OCI-LY7 (cell line): Measurements from ENCODE around the gene GYS1. TPM values are rescaled to one million over a fixed set of nuclear protein-coding genes. Genes with fewer than 3 reads are reported as not detected.
A peak's percentile ranks its signal among the peaks of the same experiment; 100 is the strongest.

Source experiments
- BruUV-seq: library from RNA; stranded (reverse); fragments of 400-500 nt; replicated peaks from 2 replicates; lab custom pipeline; 2021; lab: Mats Ljungman, UMichigan
- CTCF ChIA-PET: fragments of 300-600 bp; sonication (Branson Sonifier 250); formaldehyde crosslinking; loops from one replicate; lab custom pipeline; 2022; ENCODE audit warnings: antibody characterized with exemption; ENCODE audit not compliant: unreplicated experiment; lab: Charles Lee
- POLR2A ChIA-PET: fragments of 300-600 bp; sonication (Branson Sonifier 250); formaldehyde crosslinking; loops from one replicate; lab custom pipeline; 2022; ENCODE audit warnings: antibody characterized with exemption; lab: Charles Lee
- DNase-seq: peaks from one replicate; pipeline ENCODE4 v3.0.0-alpha.2; 2015; ENCODE audit warnings: low spot score
- H2AFZ ChIP-seq: fragments of 200-600 bp; sonication (generic), shearing (Covaris generic); 2 replicates; pipeline ENCODE4 v1.6.1; 2014; ENCODE audit warnings: mild to moderate bottlenecking, antibody characterized with exemption, low read length, moderate library complexity
- H3K27ac ChIP-seq: fragments of 200-600 bp; sonication (generic); 2 replicates; pipeline ENCODE4 v1.5.1; 2014; ENCODE audit warnings: mixed run types, low read depth, mild to moderate bottlenecking, moderate library complexity, low read length, inconsistent platforms; ENCODE audit not compliant: poor library complexity, severe bottlenecking
- H3K36me3 ChIP-seq: fragments of 200-600 bp; sonication (generic); 2 replicates; pipeline ENCODE4 v1.6.1; 2014; ENCODE audit warnings: mild to moderate bottlenecking, antibody characterized with exemption, low read length, moderate library complexity, mixed read lengths; ENCODE audit not compliant: insufficient read depth
- H3K4me1 ChIP-seq: fragments of 200-600 bp; sonication (generic); 2 replicates; pipeline ENCODE4 v1.5.1; 2014; ENCODE audit warnings: mild to moderate bottlenecking, low read length; ENCODE audit not compliant: insufficient read depth, poor library complexity, severe bottlenecking
- H3K4me2 ChIP-seq: fragments of 200-600 bp; sonication (generic); 2 replicates; pipeline ENCODE4 v1.6.1; 2014; ENCODE audit warnings: mild to moderate bottlenecking, low read length
- H3K4me3 ChIP-seq: fragments of 200-600 bp; sonication (generic); 2 replicates; pipeline ENCODE4 v1.5.1; 2014; ENCODE audit warnings: mild to moderate bottlenecking, low read depth, low read length; ENCODE audit not compliant: poor library complexity, severe bottlenecking
- H3K79me2 ChIP-seq: fragments of 200-600 bp; sonication (generic); 2 replicates; pipeline ENCODE4 v1.6.1; 2016; ENCODE audit warnings: low read depth, mild to moderate bottlenecking, low read length, moderate library complexity, mixed read lengths; ENCODE audit not compliant: insufficient read depth
- H3K9me2 ChIP-seq: fragments of 200-600 bp; sonication (generic); 2 replicates; pipeline ENCODE4 v1.6.1; 2016; ENCODE audit warnings: mild to moderate bottlenecking, low read length, mixed read lengths; ENCODE audit not compliant: insufficient read depth
- H3K9me3 ChIP-seq: fragments of 200-600 bp; sonication (generic); 2 replicates; pipeline ENCODE4 v1.6.1; 2014; ENCODE audit warnings: mild to moderate bottlenecking, mixed run types, low read length, mixed read lengths
- H4K20me1 ChIP-seq: fragments of 200-600 bp; sonication (generic); 2 replicates; pipeline ENCODE4 v1.6.1; 2014; ENCODE audit warnings: mild to moderate bottlenecking, antibody characterized with exemption, low read length, moderate library complexity, mixed read lengths; ENCODE audit not compliant: insufficient read depth
- CTCF ChIP-seq: fragments of 200-600 bp; sonication (generic); conservative IDR thresholded peaks from 2 replicates; pipeline ENCODE4 v1.5.1; 2014; ENCODE audit warnings: mild to moderate bottlenecking, antibody characterized with exemption, low read length, moderate library complexity, mixed read lengths
- EZH2phosphoT487 ChIP-seq: fragments of 200-600 bp; sonication (generic); IDR thresholded peaks from 2 replicates; pipeline ENCODE4 v1.6.1; 2018; ENCODE audit warnings: low read depth, borderline replicate concordance, mild to moderate bottlenecking, mixed run types, antibody characterized with exemption, low read length, moderate library complexity, mixed read lengths
- intact Hi-C: fragments of 100-400 bp; cut with micrococcal nuclease; formaldehyde crosslinking; loops from one replicate; pipeline ENCODE4 v1.10.0; 2022; ENCODE audit not compliant: unreplicated experiment
- total RNA-seq, 2 experiments: library from RNA; depleted of rRNA in 1 of 2; stranded (reverse); fragments of >200 nt in 1 of 2; shearing (Covaris generic) in 1 of 2; gene quantifications; 2 replicates each; pipeline ENCODE4 v1.2.3, GENCODE V29; 2014 to 2022

The GYS1 gene
- total RNA-seq, 2 experiments from 2014 or later = 20.0 to 29.9 TPM

GRCh38 chr19:48966541-48967345 lies 26.4 kb downstream of the GYS1 start:
- Histone ChIP-seq H3K4me2 (peak overlapping the region; percentile 99), H2AFZ (no peak overlapping the region), H3K4me1 (peaks cover 71% of the 10 kb centered on the region), H3K9me3 (no peaks in the 10 kb centered on the region), H3K4me3 (peak overlapping the region; percentile 73), H3K36me3 (peaks cover 44% of the 10 kb centered on the region), H3K27ac (peak overlapping the region; percentile 52), H3K9me2 (no peaks in the 10 kb centered on the region), H3K79me2 (peaks cover 17% of the 10 kb centered on the region; the same call in 1 of the 2 replicates), H4K20me1 (no peaks in the 10 kb centered on the region)
- intact Hi-C loops = no loop called here
- DNase-seq = no peak
- TF ChIP-seq EZH2phosphoT487 = no peak
- no peak for TF ChIP-seq CTCF
- no TSS peak for BruUV-seq
- POLR2A ChIA-PET = interaction anchor here (0.6 to 1.0 kb wide), 5 partner anchors 12 to 138 kb away, joined by 3 read pairs; partner anchors contain the start of gene BAX
- CTCF ChIA-PET = interaction anchor here (1.0 to 1.3 kb wide), 2 partner anchors 13 to 27 kb away, joined by 3 to 4 read pairs; partner anchors contain the start of genes GYS1 and RUVBL2

- DNase-seq = peak; percentile 93
- BruUV-seq = TSS peak; percentile 95
- peak overlapping the region; percentile 52 for H3K27ac ChIP-seq
- H3K4me3 ChIP-seq = peak overlapping the region; percentile 73
- peak overlapping the region; percentile 99 for H3K4me2 ChIP-seq
- H3K36me3 ChIP-seq = peaks cover 44% of the 10 kb centered on the region
- peaks cover 17% of the 10 kb centered on the region; the same call in 1 of the 2 replicates for H3K79me2 ChIP-seq
- POLR2A ChIA-PET = interaction anchor here (0.6 to 1.0 kb wide), 6 partner anchors 12 to 66 kb away, joined by 3 to 4 read pairs (median 3); partner anchors contain the start of genes BAX, GYS1, NUCB1 and RUVBL2
- peaks cover 67% of the 10 kb centered on the region for H3K4me1 ChIP-seq
- TF ChIP-seq CTCF (no peak), EZH2phosphoT487 (no peak)
- no peak overlapping the region for H2AFZ ChIP-seq
- CTCF ChIA-PET = interaction anchor here (1.0 kb wide), 1 partner anchor 12 kb away, joined by 3 read pairs; no protein-coding TSS in a partner anchor
- H4K20me1 ChIP-seq = no peaks in the 10 kb centered on the region
- H3K9me2 ChIP-seq = no peaks in the 10 kb centered on the region
- intact Hi-C loops = loop anchor here (1.0 kb wide), 1 partner anchor 93 kb away; no protein-coding TSS in a partner anchor
- H3K9me3 ChIP-seq = no peaks in the 10 kb centered on the region
These were observed 27.1 kb downstream of the GYS1 start for GRCh38 chr19:48965806-48966540.
